Skeletal muscle satellite cell (primary cell): ENCODE data around the gene DOP1B. TPM values are rescaled to one million over a fixed set of nuclear protein-coding genes. Genes with fewer than 3 reads are reported as not detected.

Experiments used
- H3K27me3 ChIP-seq: 2 replicates; pipeline ENCODE4 v1.7.0; 2013; ENCODE audit warnings: low read length; ENCODE audit not compliant: control insufficient read depth, insufficient read depth
- H3K36me3 ChIP-seq: 2 replicates; pipeline ENCODE4 v1.7.0; 2013; ENCODE audit warnings: mild to moderate bottlenecking, control low read depth, low read length; ENCODE audit not compliant: insufficient read depth
- H3K4me1 ChIP-seq: 2 replicates; pipeline ENCODE4 v1.7.0; 2013; ENCODE audit warnings: low read length; ENCODE audit not compliant: control insufficient read depth, insufficient read depth
- H3K4me2 ChIP-seq: 2 replicates; pipeline ENCODE4 v1.7.0; 2013; ENCODE audit warnings: mild to moderate bottlenecking, low read length
- H3K4me3 ChIP-seq: 2 replicates; pipeline ENCODE4 v1.7.0; 2013; ENCODE audit warnings: low read length
- H3K9ac ChIP-seq: 2 replicates; pipeline ENCODE4 v1.7.0; 2013; ENCODE audit warnings: mild to moderate bottlenecking, low read depth, low read length, moderate library complexity
- H3K9me3 ChIP-seq: replicated peaks from 2 replicates; pipeline ENCODE4 v1.7.0; 2013; ENCODE audit warnings: mild to moderate bottlenecking, control low read depth, low read length
- total RNA-seq: library from RNA; depleted of rRNA; stranded (reverse); fragments of >200 nt; gene quantifications from 2 replicates; pipeline ENCODE4 v1.2.3, GENCODE V29; 2012; rRNA removed

Gene DOP1B, protein sequence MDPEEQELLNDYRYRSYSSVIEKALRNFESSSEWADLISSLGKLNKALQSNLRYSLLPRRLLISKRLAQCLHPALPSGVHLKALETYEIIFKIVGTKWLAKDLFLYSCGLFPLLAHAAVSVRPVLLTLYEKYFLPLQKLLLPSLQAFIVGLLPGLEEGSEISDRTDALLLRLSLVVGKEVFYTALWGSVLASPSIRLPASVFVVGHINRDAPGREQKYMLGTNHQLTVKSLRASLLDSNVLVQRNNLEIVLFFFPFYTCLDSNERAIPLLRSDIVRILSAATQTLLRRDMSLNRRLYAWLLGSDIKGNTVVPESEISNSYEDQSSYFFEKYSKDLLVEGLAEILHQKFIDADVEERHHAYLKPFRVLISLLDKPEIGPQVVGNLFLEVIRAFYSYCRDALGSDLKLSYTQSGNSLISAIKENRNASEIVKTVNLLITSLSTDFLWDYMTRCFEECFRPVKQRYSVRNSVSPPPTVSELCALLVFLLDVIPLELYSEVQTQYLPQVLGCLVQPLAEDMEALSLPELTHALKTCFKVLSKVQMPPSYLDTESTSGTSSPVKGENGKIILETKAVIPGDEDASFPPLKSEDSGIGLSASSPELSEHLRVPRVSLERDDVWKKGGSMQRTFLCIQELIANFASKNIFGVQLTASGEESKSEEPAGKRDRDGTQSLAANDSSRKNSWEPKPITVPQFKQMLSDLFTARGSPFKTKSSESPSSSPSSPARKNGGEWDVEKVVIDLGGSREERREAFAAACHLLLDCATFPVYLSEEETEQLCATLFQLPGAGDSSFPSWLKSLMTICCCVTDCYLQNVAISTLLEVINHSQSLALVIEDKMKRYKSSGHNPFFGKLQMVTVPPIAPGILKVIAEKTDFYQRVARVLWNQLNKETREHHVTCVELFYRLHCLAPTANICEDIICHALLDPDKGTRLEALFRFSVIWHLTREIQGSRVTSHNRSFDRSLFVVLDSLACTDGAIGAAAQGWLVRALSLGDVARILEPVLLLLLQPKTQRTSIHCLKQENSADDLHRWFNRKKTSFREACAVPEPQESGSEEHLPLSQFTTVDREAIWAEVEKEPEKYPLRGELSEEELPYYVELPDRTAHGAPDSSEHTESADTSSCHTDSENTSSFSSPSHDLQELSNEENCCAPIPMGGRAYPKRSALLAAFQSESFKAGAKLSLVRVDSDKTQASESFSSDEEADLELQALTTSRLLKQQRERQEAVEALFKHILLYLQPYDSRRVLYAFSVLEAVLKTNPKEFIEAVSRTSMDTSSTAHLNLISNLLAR (N-terminal part only)
- 4.1 and 6.1 TPM in 2 replicates for total RNA-seq

- H3K4me2 ChIP-seq: peak within 1 kb of the TSS; percentile 99
- peak within 1 kb of the TSS; percentile 91 for H3K9ac ChIP-seq
- no peaks in the 10 kb centered on the region for H3K9me3 ChIP-seq
- peaks cover 8% of the 10 kb centered on the region for H3K4me1 ChIP-seq
- peak within 1 kb of the TSS; percentile 98 for H3K4me3 ChIP-seq
- H3K36me3 ChIP-seq: no peaks in the 10 kb centered on the region
- no peaks in the 10 kb centered on the region for H3K27me3 ChIP-seq
Measured at GRCh38 chr21:36156815-36157670, at the start of gene DOP1B. Gene DOP1B, plus strand, starts transcription at chr21:36156824. Its CDS starts 7,910 bp downstream, at chr21:36164734.

GRCh38 chr21:36109868-36110267 is 46.8 kb upstream of the DOP1B start:
- H3K4me1 ChIP-seq: peaks cover 8% of the 10 kb centered on the region
- no peak overlapping the region for H3K4me3 ChIP-seq
- no peaks in the 10 kb centered on the region for H3K36me3 ChIP-seq
- no peak overlapping the region for H3K9ac ChIP-seq
- no peaks in the 10 kb centered on the region for H3K9me3 ChIP-seq
- H3K4me2 ChIP-seq: no peak overlapping the region
- peaks cover 45% of the 10 kb centered on the region for H3K27me3 ChIP-seq

GRCh38 chr21:36111238-36111637 is 45.4 kb upstream of the DOP1B start:
- H3K27me3 ChIP-seq: peaks cover 31% of the 10 kb centered on the region
- H3K4me3 ChIP-seq: no peak overlapping the region
- H3K4me2 ChIP-seq: no peak overlapping the region
- no peaks in the 10 kb centered on the region for H3K36me3 ChIP-seq
- no peaks in the 10 kb centered on the region for H3K9me3 ChIP-seq
- H3K9ac ChIP-seq: no peak overlapping the region
- H3K4me1 ChIP-seq: peaks cover 8% of the 10 kb centered on the region

DNA sequence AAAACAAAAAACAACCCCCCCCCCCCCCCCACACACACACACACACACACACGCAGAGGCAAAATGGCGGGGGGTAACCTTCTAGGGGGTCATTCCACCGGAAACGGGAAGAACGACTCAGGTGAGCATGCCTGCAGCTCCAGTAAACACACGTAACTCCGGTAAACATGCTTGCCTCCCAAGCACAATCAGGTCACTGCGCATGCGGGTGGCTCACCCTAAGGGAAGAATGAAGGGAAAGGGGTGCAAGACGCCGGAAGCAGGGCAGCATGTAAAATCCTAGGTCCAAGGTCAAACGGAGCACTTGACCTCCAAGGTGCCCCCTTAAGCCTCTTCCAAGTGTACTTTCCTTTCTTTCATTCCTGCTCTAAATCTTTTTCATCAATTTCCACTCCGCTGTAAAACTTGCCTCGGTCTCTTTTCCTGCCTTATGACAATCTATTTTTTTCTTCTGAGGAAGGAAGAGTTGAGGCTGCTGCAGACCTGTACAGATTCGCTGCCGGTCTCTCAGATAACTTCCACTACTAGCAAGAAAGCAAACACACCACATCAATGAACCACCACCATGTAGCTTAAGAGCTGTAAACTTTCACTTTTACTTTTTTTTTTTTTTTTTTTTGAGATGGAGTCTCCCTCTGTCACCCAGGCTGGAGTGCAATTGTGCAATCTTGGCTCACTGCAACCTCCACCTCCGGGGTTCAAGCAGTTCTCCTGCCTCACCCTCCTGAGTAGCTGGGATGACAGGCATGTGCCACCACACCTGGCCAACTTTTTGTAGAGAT is 42.8 kb upstream of the DOP1B start:
- Histone ChIP-seq H3K9me3 (peaks cover 4% of the 10 kb centered on the region), H3K4me3 (no peak overlapping the region), H3K27me3 (peaks cover 15% of the 10 kb centered on the region), H3K4me1 (peaks cover 8% of the 10 kb centered on the region), H3K4me2 (no peak overlapping the region), H3K36me3 (no peaks in the 10 kb centered on the region), H3K9ac (no peak overlapping the region)

DNA sequence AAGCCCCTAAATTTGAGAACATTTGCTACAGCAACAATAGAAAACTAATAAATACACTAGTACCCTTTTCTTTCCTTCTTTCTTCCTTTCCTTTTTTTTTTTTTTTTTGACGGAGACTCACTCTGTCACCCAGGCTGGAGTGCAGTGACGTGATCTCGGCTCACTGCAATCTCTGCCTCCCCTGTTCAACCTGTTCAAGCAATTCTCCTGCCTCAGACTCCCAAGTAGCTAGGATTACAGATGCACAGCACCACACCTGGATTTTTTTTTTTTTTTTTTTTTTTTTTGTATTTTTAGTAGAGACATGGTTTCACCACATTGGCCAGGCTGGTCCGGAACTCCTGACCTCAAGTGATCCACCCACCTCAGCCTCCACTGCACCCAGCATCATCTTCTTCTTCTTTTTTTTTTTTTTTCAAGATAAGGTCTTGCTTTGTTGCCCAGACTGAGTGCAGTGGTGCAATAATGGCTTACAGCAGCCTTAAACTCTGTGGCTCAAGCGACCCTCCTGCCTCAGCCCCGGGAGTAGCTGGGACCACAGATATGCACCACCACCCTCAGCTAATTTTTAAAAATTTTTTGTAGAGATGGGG is 41.4 kb upstream of the DOP1B start:
- Histone ChIP-seq H3K4me1 (peaks cover 8% of the 10 kb centered on the region), H3K4me3 (no peak overlapping the region), H3K9me3 (peaks cover 4% of the 10 kb centered on the region), H3K36me3 (no peaks in the 10 kb centered on the region), H3K4me2 (no peak overlapping the region), H3K27me3 (peaks cover 5% of the 10 kb centered on the region), H3K9ac (no peak overlapping the region)

GRCh38 chr21:36117286-36117741 is 39.3 kb upstream of the DOP1B start:
- Histone ChIP-seq H3K27me3 (no peaks in the 10 kb centered on the region), H3K4me2 (no peak overlapping the region), H3K4me1 (peaks cover 8% of the 10 kb centered on the region), H3K9ac (no peak overlapping the region), H3K36me3 (no peaks in the 10 kb centered on the region), H3K4me3 (no peak overlapping the region), H3K9me3 (peaks cover 4% of the 10 kb centered on the region)

- Histone ChIP-seq H3K4me1 (no peaks in the 10 kb centered on the region), H3K36me3 (no peaks in the 10 kb centered on the region), H3K4me2 (no peak overlapping the region), H3K4me3 (no peak overlapping the region), H3K9me3 (peaks cover 4% of the 10 kb centered on the region), H3K9ac (no peak overlapping the region), H3K27me3 (no peaks in the 10 kb centered on the region)
Measured at GRCh38 chr21:36120304-36120888, 36.2 kb upstream of the DOP1B start.

DNA sequence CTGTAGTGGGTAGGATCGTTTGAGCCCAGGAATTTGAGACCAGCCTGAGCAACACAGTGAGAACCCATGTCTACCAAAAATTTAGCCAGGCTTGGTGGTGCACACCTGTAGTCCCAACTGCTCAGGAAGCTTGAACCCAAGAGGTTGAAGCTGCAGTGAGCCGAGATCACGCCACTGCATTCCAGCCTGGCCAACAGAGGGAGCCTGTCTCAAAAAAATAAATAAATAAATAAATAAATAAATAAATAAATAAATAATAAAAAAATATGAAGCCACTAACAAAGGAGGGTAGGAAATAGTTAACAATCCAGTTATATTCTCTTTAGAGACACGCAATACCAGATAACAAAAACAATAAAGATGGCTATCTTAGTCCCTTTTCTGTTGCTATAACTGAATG is 33.6 kb upstream of the DOP1B start:
- no peaks in the 10 kb centered on the region for H3K36me3 ChIP-seq
- H3K4me2 ChIP-seq: no peak overlapping the region
- no peak overlapping the region for H3K9ac ChIP-seq
- H3K4me3 ChIP-seq: no peak overlapping the region
- no peaks in the 10 kb centered on the region for H3K4me1 ChIP-seq
- H3K9me3 ChIP-seq: no peaks in the 10 kb centered on the region
- no peaks in the 10 kb centered on the region for H3K27me3 ChIP-seq

DNA sequence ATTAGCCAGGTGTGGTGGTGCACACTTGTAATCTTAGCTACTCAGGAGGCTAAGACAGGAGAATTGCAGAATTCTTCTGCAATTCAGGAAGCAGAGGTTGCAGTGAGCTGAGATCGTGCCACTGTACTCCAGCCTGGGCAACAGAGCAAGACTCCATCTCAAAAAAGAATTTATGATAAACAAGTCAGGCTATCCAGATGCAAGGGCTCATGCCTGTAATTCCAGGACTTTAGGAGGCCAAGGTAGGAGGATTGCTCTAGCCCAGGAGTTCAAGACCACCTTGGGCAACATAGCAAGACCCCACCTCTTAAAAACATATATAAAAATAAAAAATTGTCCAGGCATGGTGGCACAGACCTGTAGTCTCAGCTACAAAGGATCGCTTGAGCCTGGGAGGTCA is 32.2 kb upstream of the DOP1B start:
- Histone ChIP-seq H3K27me3 (no peaks in the 10 kb centered on the region), H3K36me3 (no peaks in the 10 kb centered on the region), H3K4me1 (no peaks in the 10 kb centered on the region), H3K4me3 (no peak overlapping the region), H3K9ac (no peak overlapping the region), H3K9me3 (no peaks in the 10 kb centered on the region), H3K4me2 (no peak overlapping the region)
